LNCaP clone FGC (cell line): ENCODE measurements around the gene FRMPD4.

Experiments
- DNase-seq: peaks from one replicate; pipeline ENCODE4 v3.0.0-alpha.2; 2011; ENCODE audit warnings: low read depth
- H3K4me3 ChIP-seq: 2 replicates; pipeline ENCODE4 v1.5.1; 2011; ENCODE audit warnings: mild to moderate bottlenecking, low read depth, low read length, control low read depth
- TF ChIP-seq, protein P1 (sequence below): IDR thresholded peaks from 2 replicates; pipeline ENCODE4 v1.5.1; 2012; ENCODE audit warnings: mild to moderate bottlenecking; ENCODE audit not compliant: control insufficient read depth, insufficient read depth; ENCODE audit errors: extremely low read depth

Gene FRMPD4

DNA sequence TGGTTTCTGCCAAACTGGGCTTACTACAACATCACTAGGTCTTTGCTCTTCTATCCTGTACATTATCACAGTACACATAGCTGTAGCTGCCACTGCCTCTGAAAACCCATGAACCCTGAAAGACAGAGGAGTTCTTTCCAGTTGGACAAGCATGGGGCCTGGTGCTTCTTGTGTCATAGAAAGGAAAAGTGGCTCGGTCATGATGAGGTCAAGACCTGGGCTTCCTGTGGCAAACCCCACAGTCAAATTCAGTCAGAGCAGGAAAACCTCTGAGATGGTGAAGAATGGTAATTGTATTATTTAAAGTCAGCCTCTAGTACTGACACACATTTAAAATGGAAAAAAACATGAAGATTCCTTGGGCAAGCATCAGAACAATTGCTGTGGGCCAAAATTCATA is 519.6 kb downstream of the FRMPD4 start:
- H3K4me3 ChIP-seq: no peak overlapping the region
- TF ChIP-seq, protein P1, sequence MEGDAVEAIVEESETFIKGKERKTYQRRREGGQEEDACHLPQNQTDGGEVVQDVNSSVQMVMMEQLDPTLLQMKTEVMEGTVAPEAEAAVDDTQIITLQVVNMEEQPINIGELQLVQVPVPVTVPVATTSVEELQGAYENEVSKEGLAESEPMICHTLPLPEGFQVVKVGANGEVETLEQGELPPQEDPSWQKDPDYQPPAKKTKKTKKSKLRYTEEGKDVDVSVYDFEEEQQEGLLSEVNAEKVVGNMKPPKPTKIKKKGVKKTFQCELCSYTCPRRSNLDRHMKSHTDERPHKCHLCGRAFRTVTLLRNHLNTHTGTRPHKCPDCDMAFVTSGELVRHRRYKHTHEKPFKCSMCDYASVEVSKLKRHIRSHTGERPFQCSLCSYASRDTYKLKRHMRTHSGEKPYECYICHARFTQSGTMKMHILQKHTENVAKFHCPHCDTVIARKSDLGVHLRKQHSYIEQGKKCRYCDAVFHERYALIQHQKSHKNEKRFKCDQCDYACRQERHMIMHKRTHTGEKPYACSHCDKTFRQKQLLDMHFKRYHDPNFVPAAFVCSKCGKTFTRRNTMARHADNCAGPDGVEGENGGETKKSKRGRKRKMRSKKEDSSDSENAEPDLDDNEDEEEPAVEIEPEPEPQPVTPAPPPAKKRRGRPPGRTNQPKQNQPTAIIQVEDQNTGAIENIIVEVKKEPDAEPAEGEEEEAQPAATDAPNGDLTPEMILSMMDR: no peak
- no peak for DNase-seq

DNA sequence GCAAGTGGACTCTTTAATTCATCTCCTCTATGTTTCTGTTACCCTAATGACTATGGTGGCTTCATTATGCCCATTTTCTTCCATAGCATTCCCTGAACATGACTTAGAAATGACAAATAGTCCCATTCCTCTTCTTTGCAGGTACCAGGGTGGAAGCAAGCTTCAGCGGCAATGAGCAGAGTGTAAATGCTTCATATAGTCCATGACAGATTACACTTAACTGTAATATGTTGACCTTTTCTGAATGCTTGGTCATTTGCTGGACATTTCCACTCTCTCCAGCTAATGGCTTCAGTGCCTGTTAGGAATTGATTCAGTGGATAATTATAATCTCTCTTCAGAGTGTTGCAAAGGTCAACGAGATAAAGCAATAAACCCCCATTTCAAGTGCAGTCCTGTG is 523.2 kb downstream of the FRMPD4 start:
- no peak for DNase-seq
- H3K4me3 ChIP-seq: no peak overlapping the region
- TF ChIP-seq, protein P1: no peak

- H3K4me3 ChIP-seq: no peak overlapping the region
- TF ChIP-seq, protein P1: no peak
- no peak for DNase-seq
These were observed 534.3 kb downstream of the FRMPD4 start for GRCh38 chrX:12672367-12673106.

- no peak for DNase-seq
- TF ChIP-seq, protein P1: no peak
- H3K4me3 ChIP-seq: no peak overlapping the region
These were observed 535.2 kb downstream of the FRMPD4 start for GRCh38 chrX:12673487-12673886.

- H3K4me3 ChIP-seq: no peak overlapping the region
- TF ChIP-seq, protein P1: no peak
- DNase-seq: no peak
These were observed 541.2 kb downstream of the FRMPD4 start for GRCh38 chrX:12679522-12679921.

DNA sequence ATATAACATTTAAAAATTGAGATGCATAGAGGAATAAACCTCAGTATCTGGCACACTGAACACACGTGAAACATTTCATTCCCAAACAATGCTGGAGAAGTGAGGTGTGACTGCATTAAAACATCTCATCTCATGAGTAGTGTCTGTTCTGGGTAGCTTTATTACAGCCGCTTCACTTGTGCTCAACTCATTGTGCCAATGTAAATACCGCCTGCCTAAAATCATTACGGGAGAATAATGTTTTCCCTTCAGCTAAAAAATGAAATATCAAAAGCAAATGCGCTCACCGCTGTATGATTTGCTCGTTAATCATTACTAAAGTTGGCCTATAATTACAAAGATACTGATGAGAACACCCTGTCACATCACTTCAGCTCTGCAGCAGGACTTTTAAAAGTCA is 542.8 kb downstream of the FRMPD4 start:
- DNase-seq: no peak
- TF ChIP-seq, protein P1: no peak
- H3K4me3 ChIP-seq: no peak overlapping the region

DNA sequence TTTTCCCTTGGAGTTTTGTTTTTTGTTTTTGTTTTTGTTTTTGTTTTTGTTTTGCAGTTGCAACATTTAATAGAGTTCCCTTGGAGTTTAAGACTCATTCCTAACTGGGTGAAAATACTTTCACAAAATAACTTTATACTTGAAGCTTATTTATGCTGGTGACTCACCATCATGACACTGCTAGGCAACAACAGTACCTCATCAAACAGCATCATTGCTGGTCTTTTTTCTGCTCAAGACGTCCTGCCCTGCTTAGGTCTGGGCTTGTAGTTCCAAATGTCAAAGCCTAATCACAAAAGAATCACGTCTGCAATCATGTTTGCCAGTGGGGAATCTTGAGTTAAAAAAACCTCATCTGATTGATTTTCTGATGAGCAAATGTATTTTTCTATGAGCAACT is 547.3 kb downstream of the FRMPD4 start:
- H3K4me3 ChIP-seq: no peak overlapping the region
- TF ChIP-seq, protein P1: no peak
- DNase-seq: no peak
